ENCODE results near the gene MPP7. TPM values are rescaled to one million over a fixed set of nuclear protein-coding genes. Genes with fewer than 3 reads are reported as not detected.
A peak's percentile ranks its signal among the peaks of the same experiment; 100 is the strongest.

MPP7 gene
- total RNA-seq, 4 donors from 2014 or later = 30.3 to 59.1 (median 49.3) TPM

GRCh38 chr10:28285816-28286215 lies 17.0 kb downstream of the MPP7 start:
- DNase-seq (ENCODE audit: extremely low spot score) = no peak
- no peaks in the 10 kb centered on the region for H3K27me3 ChIP-seq
- no peak overlapping the region for H3K4me3 ChIP-seq
- H3K27ac ChIP-seq (replicated peaks in 1 of 4) = no peak overlapping the region
- H3K4me1 ChIP-seq = peaks cover 9 to 55% (median 54%) of the 10 kb centered on the region in 4 donors
- no peaks in the 10 kb centered on the region for H3K9me3 ChIP-seq
- intact Hi-C loops (cut with DNase I) = no loop called here
- TF ChIP-seq EP300 (IDR thresholded peaks at IDR 0.05) = no peak
- no peak for TF ChIP-seq CTCF (IDR thresholded peaks at IDR 0.05)
- TF ChIP-seq POLR2A (IDR thresholded peaks at IDR 0.05; ENCODE audit: low read depth) = no peak
- no peak for TF ChIP-seq POLR2AphosphoS5 (IDR thresholded peaks at IDR 0.05)
- H3K36me3 ChIP-seq = no peaks in the 10 kb centered on the region
- WGBS = 75% methylated on average over 6 of the region's 6 CpGs

- Histone ChIP-seq H3K36me3 (no peaks in the 10 kb centered on the region), H3K4me3 (no peak overlapping the region), H3K27me3 (no peaks in the 10 kb centered on the region), H3K27ac (replicated peaks in 1 of 4) (peak overlapping the region; percentile 9 to 80 (median 22)), H3K9me3 (no peaks in the 10 kb centered on the region), H3K4me1 (peaks cover 20 to 72% (median 66%) of the 10 kb centered on the region in 4 donors)
- TF ChIP-seq EP300 (IDR thresholded peaks at IDR 0.05) = no peak
- no peak for TF ChIP-seq CTCF (IDR thresholded peaks at IDR 0.05)
- no peak for TF ChIP-seq POLR2A (IDR thresholded peaks at IDR 0.05; ENCODE audit: low read depth)
- no peak for TF ChIP-seq POLR2AphosphoS5 (IDR thresholded peaks at IDR 0.05)
- DNase-seq (ENCODE audit: extremely low spot score) = no peak
- intact Hi-C loops (cut with DNase I) = no loop called here
These were observed 18.7 kb downstream of the MPP7 start for GRCh38 chr10:28284126-28284525.

DNA sequence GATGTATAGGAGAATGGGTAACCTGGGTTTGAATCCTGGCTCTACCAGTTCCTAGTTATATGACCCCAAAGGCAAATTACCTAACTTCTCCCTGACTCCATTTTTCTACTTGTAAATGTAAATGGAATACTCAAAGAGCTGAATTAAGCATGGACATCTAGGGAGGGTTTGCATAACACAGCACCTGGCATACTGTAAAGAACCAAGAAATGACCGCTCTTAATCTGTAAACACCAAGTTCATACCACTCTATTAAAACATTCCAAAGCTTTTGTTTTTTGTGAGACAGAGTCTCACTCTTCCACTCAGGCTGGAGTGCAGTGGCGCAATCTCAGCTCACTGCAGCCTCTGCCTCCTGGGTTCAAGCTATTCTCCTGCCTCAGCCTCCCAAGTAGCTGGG lies 19.6 kb downstream of the MPP7 start:
- Histone ChIP-seq H3K27ac (replicated peaks in 1 of 4) (peak overlapping the region; percentile 9 to 80 (median 33)), H3K4me1 (peaks cover 22 to 72% (median 67%) of the 10 kb centered on the region in 4 donors), H3K36me3 (no peaks in the 10 kb centered on the region), H3K4me3 (no peak overlapping the region), H3K9me3 (no peaks in the 10 kb centered on the region), H3K27me3 (no peaks in the 10 kb centered on the region)
- intact Hi-C loops (cut with DNase I) = no loop called here
- 89% methylated on average over 2 of the region's 2 CpGs for WGBS
- DNase-seq (ENCODE audit: extremely low spot score) = no peak
- TF ChIP-seq CTCF (IDR thresholded peaks at IDR 0.05) = no peak
- TF ChIP-seq POLR2A (IDR thresholded peaks at IDR 0.05; ENCODE audit: low read depth) = no peak
- no peak for TF ChIP-seq EP300 (IDR thresholded peaks at IDR 0.05)
- TF ChIP-seq POLR2AphosphoS5 (IDR thresholded peaks at IDR 0.05) = no peak

DNA sequence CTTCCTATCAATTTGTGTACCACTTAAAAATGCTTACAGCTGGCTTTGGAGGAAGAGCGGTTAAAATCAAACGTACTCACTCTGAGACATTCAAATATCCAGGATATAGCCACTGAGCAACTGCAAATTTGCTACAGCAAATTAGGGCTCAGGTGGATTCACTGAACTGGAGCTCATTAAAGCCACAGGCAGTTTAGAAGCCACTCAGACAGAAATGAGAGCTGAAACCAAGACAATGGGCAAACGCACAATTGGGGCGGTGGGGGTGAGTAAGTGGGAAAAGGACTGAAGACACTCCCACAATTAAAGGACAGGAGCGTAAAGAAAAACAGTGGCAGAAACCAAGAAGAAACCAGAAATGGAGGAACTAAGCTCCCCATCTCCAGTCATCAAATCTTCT lies 20.5 kb downstream of the MPP7 start:
- no peaks in the 10 kb centered on the region for H3K36me3 ChIP-seq
- intact Hi-C loops (cut with DNase I) = no loop called here
- TF ChIP-seq EP300 (IDR thresholded peaks at IDR 0.05) (no peak), POLR2AphosphoS5 (IDR thresholded peaks at IDR 0.05) (no peak), POLR2A (IDR thresholded peaks at IDR 0.05; ENCODE audit: low read depth) (no peak), CTCF (IDR thresholded peaks at IDR 0.05) (no peak)
- no peak overlapping the region for H3K4me3 ChIP-seq
- peaks cover 22 to 72% (median 67%) of the 10 kb centered on the region in 4 donors for H3K4me1 ChIP-seq
- no peaks in the 10 kb centered on the region for H3K9me3 ChIP-seq
- H3K27me3 ChIP-seq = no peaks in the 10 kb centered on the region
- peak; percentile 62 for DNase-seq (ENCODE audit: extremely low spot score)
- WGBS = 74% methylated on average over 5 of the region's 5 CpGs
- peak overlapping the region; percentile 46 to 80 (median 58) for H3K27ac ChIP-seq (replicated peaks in 1 of 4)

DNA sequence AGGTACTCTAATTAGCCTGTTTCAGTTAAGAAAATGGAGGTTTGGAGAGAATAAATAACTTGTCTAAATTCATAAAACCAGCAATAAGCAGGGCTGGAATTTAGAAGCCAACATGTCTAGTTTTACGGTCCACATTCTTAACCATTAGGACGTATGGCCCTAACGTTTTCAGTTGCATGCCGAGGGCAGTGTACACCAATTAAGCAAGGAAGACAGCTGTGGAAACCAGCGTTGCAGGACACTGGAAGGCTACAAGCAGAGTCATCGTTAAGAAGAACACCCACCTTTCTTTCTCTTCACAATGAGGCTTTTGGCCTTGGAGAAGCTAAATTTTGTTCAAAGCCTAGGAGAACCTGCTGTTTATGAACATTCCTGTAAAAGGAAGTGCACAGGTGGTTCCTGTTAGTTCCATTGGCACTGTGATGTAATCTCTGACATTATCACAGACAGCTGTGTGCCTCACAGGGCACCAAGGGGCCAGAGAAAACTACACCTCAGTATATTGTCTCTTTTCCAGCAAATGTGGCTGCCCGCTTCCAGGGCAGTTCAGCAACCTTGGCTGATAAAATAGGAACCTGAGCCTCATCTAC lies 21.0 kb downstream of the MPP7 start:
- WGBS = 70% methylated on average over 7 of the region's 7 CpGs
- TF ChIP-seq POLR2A (IDR thresholded peaks at IDR 0.05; ENCODE audit: low read depth) (no peak), POLR2AphosphoS5 (IDR thresholded peaks at IDR 0.05) (no peak), CTCF (IDR thresholded peaks at IDR 0.05) (no peak), EP300 (IDR thresholded peaks at IDR 0.05) (no peak)
- intact Hi-C loops (cut with DNase I) = no loop called here
- H3K4me3 ChIP-seq = no peak overlapping the region
- H3K27ac ChIP-seq (replicated peaks in 1 of 4) = peak overlapping the region; percentile 46 to 80 (median 58)
- H3K4me1 ChIP-seq = peaks cover 22 to 73% (median 68%) of the 10 kb centered on the region in 4 donors
- no peaks in the 10 kb centered on the region for H3K9me3 ChIP-seq
- no peaks in the 10 kb centered on the region for H3K27me3 ChIP-seq
- no peaks in the 10 kb centered on the region for H3K36me3 ChIP-seq
- peak; percentile 42 for DNase-seq (ENCODE audit: extremely low spot score)

Data from esophagus muscularis mucosa (tissue), 4 donors.